ENCODE results near the gene CEACAM20. TPM values are rescaled to one million over a fixed set of nuclear protein-coding genes. Genes with fewer than 3 reads are reported as not detected.

CEACAM20 gene
- not detected for total RNA-seq
- polyA plus RNA-seq = not detected
- long read RNA-seq, donor 1 = 0 reads
- long read RNA-seq, donor 2 = 0 reads
- long read RNA-seq, donor 3 = 0 reads
- long read RNA-seq, donor 4 = 0 reads
- long read RNA-seq, donor 5 = 0 reads

DNA sequence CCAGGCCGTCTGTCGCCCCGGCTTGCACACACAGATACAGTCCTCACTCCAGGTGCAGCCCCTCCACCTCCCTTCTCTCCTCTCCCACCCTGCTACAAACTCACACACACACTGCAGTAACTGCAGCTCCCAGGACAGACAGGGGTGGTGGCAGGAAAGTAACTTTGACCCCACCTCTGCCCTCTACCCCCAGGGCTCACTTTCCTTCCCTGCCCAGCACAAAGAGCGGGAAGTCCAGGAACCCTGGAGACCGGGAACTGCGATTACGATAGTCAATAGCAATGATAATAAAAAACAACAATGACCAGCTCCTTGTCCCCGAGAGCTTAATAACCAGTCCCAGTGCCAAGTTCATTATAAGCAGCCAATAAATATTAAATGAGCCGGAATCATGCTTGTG, at the start of gene CEACAM20:
TSS of gene CEACAM20 (minus strand) at position 140 of the 400 bp plus-strand sequence. CDS start 166 bp downstream, outside the sequence.
- Histone ChIP-seq H3K9ac (ENCODE audit: insufficient read depth in 1 of 2, low read length in 2 of 2) (no peak within 1 kb of the TSS), H3K4me1 (ENCODE audit: control insufficient read depth in 5 of 5, insufficient read depth in 5 of 5, low read length in 5 of 5) (no peaks in the 10 kb centered on the region), H3K27ac (ENCODE audit: low read depth in 1 of 2, low read length in 1 of 2) (no peak within 1 kb of the TSS), H3K36me3 (ENCODE audit: control insufficient read depth in 4 of 4, insufficient read depth in 4 of 4, low read length in 4 of 4) (no peaks in the 10 kb centered on the region), H3K27me3 (ENCODE audit: control insufficient read depth in 3 of 3, insufficient read depth in 3 of 3, low read length in 2 of 3) (peaks cover 0 to 4% (median 0%) of the 10 kb centered on the region in 3 donors), H3K4me3 (no peak within 1 kb of the TSS), H3K9me3 (ENCODE audit: control insufficient read depth in 4 of 4, insufficient read depth in 3 of 4, low read length in 3 of 4) (peaks cover 0 to 17% (median 0%) of the 10 kb centered on the region in 4 donors)
- DNase-seq = no peak
- ATAC-seq (ENCODE audit: insufficient read depth, low FRiP score) = no peak
- WGBS, 2 donors = 71 to 80% methylated on average over 9 of the region's 9 CpGs
- TF ChIP-seq, protein P1, sequence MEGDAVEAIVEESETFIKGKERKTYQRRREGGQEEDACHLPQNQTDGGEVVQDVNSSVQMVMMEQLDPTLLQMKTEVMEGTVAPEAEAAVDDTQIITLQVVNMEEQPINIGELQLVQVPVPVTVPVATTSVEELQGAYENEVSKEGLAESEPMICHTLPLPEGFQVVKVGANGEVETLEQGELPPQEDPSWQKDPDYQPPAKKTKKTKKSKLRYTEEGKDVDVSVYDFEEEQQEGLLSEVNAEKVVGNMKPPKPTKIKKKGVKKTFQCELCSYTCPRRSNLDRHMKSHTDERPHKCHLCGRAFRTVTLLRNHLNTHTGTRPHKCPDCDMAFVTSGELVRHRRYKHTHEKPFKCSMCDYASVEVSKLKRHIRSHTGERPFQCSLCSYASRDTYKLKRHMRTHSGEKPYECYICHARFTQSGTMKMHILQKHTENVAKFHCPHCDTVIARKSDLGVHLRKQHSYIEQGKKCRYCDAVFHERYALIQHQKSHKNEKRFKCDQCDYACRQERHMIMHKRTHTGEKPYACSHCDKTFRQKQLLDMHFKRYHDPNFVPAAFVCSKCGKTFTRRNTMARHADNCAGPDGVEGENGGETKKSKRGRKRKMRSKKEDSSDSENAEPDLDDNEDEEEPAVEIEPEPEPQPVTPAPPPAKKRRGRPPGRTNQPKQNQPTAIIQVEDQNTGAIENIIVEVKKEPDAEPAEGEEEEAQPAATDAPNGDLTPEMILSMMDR (IDR thresholded peaks at IDR 0.05; ENCODE audit: control extremely low read depth, extremely low read depth) = no peak

DNA sequence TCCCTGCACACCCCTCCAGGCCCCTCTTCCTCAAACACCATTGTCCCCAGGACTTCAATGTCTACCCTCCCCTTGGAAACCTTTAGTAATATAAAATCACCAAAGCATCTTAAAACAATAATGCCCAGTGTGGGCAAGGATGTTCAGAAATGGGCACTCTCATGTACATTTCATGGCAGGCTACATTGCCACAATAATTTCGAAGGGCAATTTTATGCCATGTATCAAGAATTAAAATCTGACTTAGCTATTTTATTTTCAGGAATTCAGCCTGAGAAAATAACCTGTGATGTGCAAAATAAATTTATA, 48.0 kb upstream of the CEACAM20 start:
- no peak overlapping the region for H3K27ac ChIP-seq (ENCODE audit: low read depth in 1 of 2, low read length in 1 of 2)
- no peak overlapping the region for H3K4me3 ChIP-seq
- TF ChIP-seq, protein P1 (IDR thresholded peaks at IDR 0.05; ENCODE audit: control extremely low read depth, extremely low read depth) = no peak
- peaks cover 0 to 2% (median 0%) of the 10 kb centered on the region in 5 donors for H3K4me1 ChIP-seq (ENCODE audit: control insufficient read depth in 5 of 5, insufficient read depth in 5 of 5, low read length in 5 of 5)
- H3K9ac ChIP-seq (ENCODE audit: insufficient read depth in 1 of 2, low read length in 2 of 2) = no peak overlapping the region
- no peak for ATAC-seq (ENCODE audit: insufficient read depth, low FRiP score)
- no peaks in the 10 kb centered on the region for H3K27me3 ChIP-seq (ENCODE audit: control insufficient read depth in 3 of 3, insufficient read depth in 3 of 3, low read length in 2 of 3)
- no peaks in the 10 kb centered on the region for H3K9me3 ChIP-seq (ENCODE audit: control insufficient read depth in 4 of 4, insufficient read depth in 3 of 4, low read length in 3 of 4)
- 81 to 84% methylated on average over 1 of the region's 1 CpG for WGBS, 2 donors
- DNase-seq = no peak
- H3K36me3 ChIP-seq (ENCODE audit: control insufficient read depth in 4 of 4, insufficient read depth in 4 of 4, low read length in 4 of 4) = no peaks in the 10 kb centered on the region

DNA sequence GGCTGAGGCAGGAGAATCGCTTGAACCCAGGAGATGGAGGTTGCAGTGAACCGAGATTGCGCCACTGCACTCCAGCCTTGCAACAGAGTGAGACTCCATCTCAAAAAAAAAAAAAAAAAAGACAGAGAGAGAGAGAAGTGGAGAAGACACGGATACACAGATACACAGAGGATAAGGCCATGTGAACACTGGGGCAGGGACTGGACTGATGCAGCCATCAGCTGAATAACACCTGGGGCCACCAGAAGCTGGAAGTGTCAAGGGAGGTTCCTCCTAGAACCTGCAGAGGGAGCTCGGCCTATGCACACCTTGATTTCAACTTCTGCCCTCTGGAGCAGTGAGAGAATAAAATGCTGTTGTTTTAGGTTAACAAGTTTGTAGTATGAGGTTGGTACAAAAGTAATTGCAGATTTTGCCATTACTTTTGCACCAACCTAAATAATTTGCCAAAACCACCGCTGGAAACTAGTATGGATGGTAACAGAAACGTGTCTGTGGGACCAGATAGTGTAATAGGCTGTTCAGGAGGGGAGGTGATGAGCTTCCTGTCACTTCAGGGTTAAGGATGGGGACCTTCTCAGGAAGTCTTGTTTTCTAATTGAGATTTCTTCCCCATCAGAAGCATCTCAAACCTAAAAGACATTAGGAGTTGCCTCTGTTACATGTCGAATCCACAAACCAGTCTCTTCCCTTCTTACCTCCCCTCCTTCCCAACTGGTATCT, 47.5 kb upstream of the CEACAM20 start:
- ATAC-seq (ENCODE audit: insufficient read depth, low FRiP score) = no peak
- DNase-seq = peak in 2 of 3 donors; percentile 19 to 37
- H3K9ac ChIP-seq (ENCODE audit: insufficient read depth in 1 of 2, low read length in 2 of 2) = no peak overlapping the region
- no peaks in the 10 kb centered on the region for H3K27me3 ChIP-seq (ENCODE audit: control insufficient read depth in 3 of 3, insufficient read depth in 3 of 3, low read length in 2 of 3)
- peaks cover 0 to 1% (median 0%) of the 10 kb centered on the region in 5 donors for H3K4me1 ChIP-seq (ENCODE audit: control insufficient read depth in 5 of 5, insufficient read depth in 5 of 5, low read length in 5 of 5)
- no peak overlapping the region for H3K4me3 ChIP-seq
- WGBS, 2 donors = 73 to 79% methylated on average over 8 of the region's 8 CpGs
- TF ChIP-seq, protein P1 (IDR thresholded peaks at IDR 0.05; ENCODE audit: control extremely low read depth, extremely low read depth) = peak; percentile 38
- H3K9me3 ChIP-seq (ENCODE audit: control insufficient read depth in 4 of 4, insufficient read depth in 3 of 4, low read length in 3 of 4) = no peaks in the 10 kb centered on the region
- H3K27ac ChIP-seq (ENCODE audit: low read depth in 1 of 2, low read length in 1 of 2) = no peak overlapping the region
- no peaks in the 10 kb centered on the region for H3K36me3 ChIP-seq (ENCODE audit: control insufficient read depth in 4 of 4, insufficient read depth in 4 of 4, low read length in 4 of 4)

All from lung (tissue), 16 donors.